Ascending aorta (tissue), 2 donors: Measurements from ENCODE around the gene ATP2A3. TPM values are rescaled to one million over a fixed set of nuclear protein-coding genes. Genes with fewer than 3 reads are reported as not detected.

Experiments
- DNase-seq, 2 donors: peaks; one replicate each; pipeline ENCODE4 v3.0.0-alpha.2; 2019; ENCODE audit warnings: low spot score in 2 of 2
- H3K27ac ChIP-seq, 2 donors: fragments of 200-600 bp; sonication (generic); one replicate each; pipeline ENCODE4 v1.5.1; 2016 to 2017; ENCODE audit warnings: mild to moderate bottlenecking in 1 of 2
- H3K27me3 ChIP-seq: fragments of 200-600 bp; sonication (generic); one replicate; pipeline ENCODE4 v1.5.1; 2017
- H3K36me3 ChIP-seq, 2 donors: fragments of 200-600 bp; sonication (generic); one replicate each; pipeline ENCODE4 v1.5.1; 2016
- H3K4me1 ChIP-seq, 2 donors: fragments of 200-600 bp; sonication (generic); one replicate each; pipeline ENCODE4 v1.5.1; 2016 to 2017; ENCODE audit warnings: mild to moderate bottlenecking in 1 of 2
- H3K4me3 ChIP-seq, 2 donors: fragments of 200-600 bp; sonication (generic); one replicate each; pipeline ENCODE4 v1.5.1; 2016 to 2017; ENCODE audit warnings: mild to moderate bottlenecking in 1 of 2
- H3K9me3 ChIP-seq, 2 donors: fragments of 200-600 bp; sonication (generic); one replicate each; pipeline ENCODE4 v1.5.1; 2016
- intact Hi-C: fragments of 100-400 bp; cut with DNase I; formaldehyde crosslinking; loops from one replicate; pipeline ENCODE4 v1.15.1; 2023
- total RNA-seq: library from RNA; depleted of rRNA; stranded (reverse); fragments of >200 nt; gene quantifications from one replicate; pipeline ENCODE4 v1.1.0, GENCODE V29; 2016
- TF ChIP-seq, protein P1 (sequence below), 3 experiments: fragments of 200-600 bp in 2 of 3; fragments of 450-650 bp in 1 of 3; sonication (generic) in 2 of 3; IDR thresholded peaks; one replicate each; pipeline ENCODE4 v1.5.1; 2016 to 2019; ENCODE audit warnings: antibody characterized with exemption in 3 of 3, mild to moderate bottlenecking in 1 of 3, moderate library complexity in 1 of 3

ATP2A3 gene
- total RNA-seq, 1 donor from 2014 or later = 27.2 TPM

DNA sequence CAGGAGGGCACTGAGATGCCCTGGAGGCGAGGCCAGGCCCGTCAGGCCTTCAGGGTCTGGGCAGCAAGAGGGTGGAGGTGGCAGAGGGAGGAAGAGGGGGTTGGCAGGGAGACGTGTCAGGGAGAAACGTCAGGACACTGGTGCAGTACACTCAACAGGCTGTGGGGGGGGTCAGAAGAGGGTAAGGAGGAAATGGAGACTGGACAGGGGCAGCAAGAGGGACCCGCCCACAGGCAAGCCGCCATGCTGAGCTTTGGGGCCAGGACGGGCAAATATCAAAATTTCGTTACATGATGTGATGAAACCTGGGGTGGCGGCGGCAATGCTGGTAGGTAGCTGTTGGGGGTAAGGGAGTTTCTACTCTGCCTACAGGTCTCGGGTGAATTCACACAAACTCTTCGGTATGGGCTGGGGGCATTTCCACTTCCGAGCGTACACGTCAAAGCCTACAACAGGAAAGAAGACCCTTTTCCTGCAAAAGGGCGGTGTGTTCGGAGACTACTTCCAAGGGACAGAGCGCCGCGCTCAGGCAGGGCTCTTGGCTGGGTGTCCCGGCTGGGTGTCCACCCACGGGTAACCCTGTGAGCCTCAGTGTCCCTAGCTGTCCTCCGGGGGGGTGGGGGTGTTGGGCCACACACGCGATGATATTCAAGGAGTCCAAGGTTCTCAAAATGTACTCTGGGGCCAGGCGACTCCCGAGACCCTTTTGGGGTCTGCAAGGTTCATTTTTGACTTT lies 43.3 kb upstream of the ATP2A3 start:
- TF ChIP-seq, protein P1, sequence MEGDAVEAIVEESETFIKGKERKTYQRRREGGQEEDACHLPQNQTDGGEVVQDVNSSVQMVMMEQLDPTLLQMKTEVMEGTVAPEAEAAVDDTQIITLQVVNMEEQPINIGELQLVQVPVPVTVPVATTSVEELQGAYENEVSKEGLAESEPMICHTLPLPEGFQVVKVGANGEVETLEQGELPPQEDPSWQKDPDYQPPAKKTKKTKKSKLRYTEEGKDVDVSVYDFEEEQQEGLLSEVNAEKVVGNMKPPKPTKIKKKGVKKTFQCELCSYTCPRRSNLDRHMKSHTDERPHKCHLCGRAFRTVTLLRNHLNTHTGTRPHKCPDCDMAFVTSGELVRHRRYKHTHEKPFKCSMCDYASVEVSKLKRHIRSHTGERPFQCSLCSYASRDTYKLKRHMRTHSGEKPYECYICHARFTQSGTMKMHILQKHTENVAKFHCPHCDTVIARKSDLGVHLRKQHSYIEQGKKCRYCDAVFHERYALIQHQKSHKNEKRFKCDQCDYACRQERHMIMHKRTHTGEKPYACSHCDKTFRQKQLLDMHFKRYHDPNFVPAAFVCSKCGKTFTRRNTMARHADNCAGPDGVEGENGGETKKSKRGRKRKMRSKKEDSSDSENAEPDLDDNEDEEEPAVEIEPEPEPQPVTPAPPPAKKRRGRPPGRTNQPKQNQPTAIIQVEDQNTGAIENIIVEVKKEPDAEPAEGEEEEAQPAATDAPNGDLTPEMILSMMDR (IDR thresholded peaks at IDR 0.05) = no peak
- H3K4me3 ChIP-seq = no peak overlapping the region
- no peaks in the 10 kb centered on the region for H3K27me3 ChIP-seq
- peaks cover 50 to 58% of the 10 kb centered on the region in 2 donors for H3K36me3 ChIP-seq
- H3K27ac ChIP-seq = peak overlapping the region in 1 of 2 donors; percentile 37
- intact Hi-C loops = no loop called here
- H3K9me3 ChIP-seq = no peaks in the 10 kb centered on the region
- peak in 1 of 2 donors; percentile 50 for DNase-seq
- peaks cover 4 to 11% of the 10 kb centered on the region in 2 donors for H3K4me1 ChIP-seq

DNA sequence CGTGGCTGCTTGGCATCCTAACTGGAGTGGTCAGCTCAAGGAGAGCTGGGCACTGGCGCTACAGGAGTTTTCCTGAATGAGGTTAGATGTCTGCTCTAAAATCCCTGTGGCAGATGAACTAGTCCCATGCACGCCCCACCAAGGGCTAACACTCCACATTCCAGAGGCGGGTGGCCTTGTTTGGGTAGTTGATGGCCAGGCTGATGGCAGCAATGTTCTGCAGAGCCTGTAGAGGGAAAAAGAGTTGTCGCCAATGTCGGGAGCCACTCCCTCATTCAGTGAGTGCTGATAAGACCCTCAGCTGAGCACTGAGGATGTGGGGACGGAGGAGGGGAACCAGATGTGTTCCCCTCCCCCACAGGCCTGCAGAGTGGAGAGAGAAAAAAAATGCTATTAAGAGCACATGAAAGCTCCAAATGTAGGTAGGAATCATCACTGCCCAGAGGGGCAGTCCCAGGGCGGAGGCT lies 42.5 kb upstream of the ATP2A3 start:
- DNase-seq = peak in 1 of 2 donors; percentile 56
- TF ChIP-seq, protein P1 (IDR thresholded peaks at IDR 0.05) = no peak
- intact Hi-C loops = no loop called here

DNA sequence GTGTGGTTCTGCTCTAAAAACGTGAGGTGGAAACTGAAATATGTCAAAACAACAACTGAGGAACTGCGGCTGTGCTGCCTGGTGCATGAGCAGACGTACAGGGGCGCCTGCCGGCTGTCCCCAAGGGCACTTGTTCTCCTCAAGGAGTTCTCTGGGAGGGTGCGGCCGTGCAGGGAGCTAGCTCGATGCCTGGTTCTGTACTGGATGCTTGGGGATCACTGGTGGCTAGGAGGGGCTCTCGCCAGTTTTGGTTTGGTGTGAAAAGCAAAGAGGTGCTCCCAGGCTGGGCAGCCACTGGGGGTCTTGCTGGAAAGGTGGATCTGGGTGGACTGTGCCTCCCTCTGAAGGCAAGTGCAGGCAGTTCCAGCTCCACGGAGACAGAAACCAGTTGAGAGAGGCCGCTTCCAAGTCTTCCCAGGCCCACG lies 41.9 kb upstream of the ATP2A3 start:
- Histone ChIP-seq H3K36me3 (peaks cover 38 to 48% of the 10 kb centered on the region in 2 donors), H3K27me3 (no peaks in the 10 kb centered on the region), H3K4me1 (peaks cover 4 to 11% of the 10 kb centered on the region in 2 donors), H3K4me3 (no peak overlapping the region), H3K9me3 (no peaks in the 10 kb centered on the region), H3K27ac (no peak overlapping the region)
- intact Hi-C loops = no loop called here
- TF ChIP-seq, protein P1 (IDR thresholded peaks at IDR 0.05) = no peak
- peak in 1 of 2 donors; percentile 56 for DNase-seq

More for the DNA sequence above, 42.5 kb upstream of the ATP2A3 start:
- peaks cover 42 to 50% of the 10 kb centered on the region in 2 donors for H3K36me3 ChIP-seq
- no peak overlapping the region for H3K4me3 ChIP-seq
- peaks cover 4 to 11% of the 10 kb centered on the region in 2 donors for H3K4me1 ChIP-seq
- no peaks in the 10 kb centered on the region for H3K27me3 ChIP-seq
- H3K9me3 ChIP-seq = no peaks in the 10 kb centered on the region
- H3K27ac ChIP-seq = no peak overlapping the region

DNA sequence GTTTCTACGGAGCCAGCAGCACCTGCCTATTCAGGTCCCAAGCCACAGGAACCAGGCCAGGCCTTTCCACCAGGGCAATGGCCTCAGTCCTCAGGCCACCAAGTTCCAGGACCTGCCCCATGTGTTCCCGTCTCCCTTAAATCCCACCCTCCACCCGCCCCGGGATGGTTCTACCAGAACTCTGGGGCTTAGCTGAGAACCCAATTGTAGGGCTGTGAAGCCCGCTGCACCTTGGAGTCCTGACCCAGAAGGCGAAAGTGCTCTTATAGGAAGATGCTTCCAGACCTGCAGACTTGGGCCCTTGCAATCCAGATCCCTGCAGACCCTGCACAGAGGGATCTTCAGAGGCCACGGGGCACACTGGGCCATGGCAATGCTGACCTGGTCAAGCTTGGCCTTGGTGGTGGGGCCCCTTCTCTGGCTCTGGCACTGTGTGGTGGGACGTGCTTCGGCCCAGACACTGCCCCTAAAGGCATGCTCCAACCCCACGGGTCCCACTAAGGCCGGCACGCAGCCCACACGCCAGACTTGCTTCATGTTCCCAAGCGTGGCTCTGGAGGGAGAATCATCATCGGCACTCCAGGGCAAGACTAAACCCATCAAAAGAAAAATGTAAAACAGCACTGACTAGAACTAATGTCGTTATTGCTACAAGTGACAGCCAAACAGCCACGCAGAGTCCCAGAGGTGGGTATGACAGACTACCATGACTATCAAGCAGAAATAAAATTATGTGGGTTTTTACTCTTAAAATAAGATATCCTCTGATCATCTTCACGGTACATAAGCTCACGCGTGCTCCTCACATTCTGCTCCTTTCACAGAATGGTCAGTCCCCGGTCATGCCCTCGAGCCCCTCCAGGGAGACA lies 41.3 kb upstream of the ATP2A3 start:
- H3K36me3 ChIP-seq = peaks cover 38 to 48% of the 10 kb centered on the region in 2 donors
- peak in 1 of 2 donors; percentile 61 for DNase-seq
- H3K9me3 ChIP-seq = no peaks in the 10 kb centered on the region
- H3K27ac ChIP-seq = no peak overlapping the region
- TF ChIP-seq, protein P1 (IDR thresholded peaks at IDR 0.05) = no peak
- H3K4me3 ChIP-seq = no peak overlapping the region
- intact Hi-C loops = loop anchor here (2.0 kb wide), 1 partner anchor 143 kb away; no protein-coding TSS in a partner anchor
- H3K27me3 ChIP-seq = no peaks in the 10 kb centered on the region
- peaks cover 4 to 11% of the 10 kb centered on the region in 2 donors for H3K4me1 ChIP-seq

DNA sequence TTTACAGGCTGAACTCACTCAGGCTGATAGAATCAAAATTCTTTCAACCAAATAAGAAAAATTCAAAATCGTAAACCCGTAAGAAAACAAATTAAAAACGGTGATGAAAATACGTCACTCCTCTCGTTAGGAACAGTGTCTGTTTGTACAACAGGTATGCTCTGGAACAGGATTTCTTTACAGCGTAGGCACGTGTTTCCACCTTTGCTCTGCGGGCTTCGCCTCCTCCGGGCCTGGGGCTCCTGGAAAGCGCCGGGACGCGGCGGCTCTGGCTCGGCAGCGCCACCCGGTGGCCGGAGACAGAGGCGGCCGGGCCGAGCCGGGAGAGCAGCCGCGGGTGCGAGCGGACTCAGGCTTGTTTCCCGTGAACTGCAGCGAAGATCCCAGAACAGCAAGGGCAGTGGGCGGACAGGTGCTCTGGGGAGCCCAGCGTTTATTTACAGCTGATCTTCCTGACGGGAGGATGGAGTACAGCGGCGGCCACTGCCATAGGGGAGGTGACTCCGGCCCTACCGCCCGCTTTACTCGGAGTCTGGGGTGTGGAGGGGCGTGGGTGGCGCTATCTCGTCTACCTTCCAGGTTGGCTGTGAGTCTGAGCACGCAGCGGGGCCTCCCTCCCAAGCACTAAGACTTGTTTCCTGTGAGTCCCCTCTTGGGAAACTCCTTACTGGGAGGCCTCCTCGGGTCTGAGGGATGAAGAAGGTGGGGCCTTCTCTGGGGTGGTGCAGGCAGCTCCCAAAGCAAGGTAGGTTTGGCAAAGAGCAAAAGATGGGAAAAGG lies 40.5 kb upstream of the ATP2A3 start:
- Histone ChIP-seq H3K4me3 (no peak overlapping the region), H3K4me1 (peaks cover 4 to 11% of the 10 kb centered on the region in 2 donors), H3K27ac (no peak overlapping the region), H3K27me3 (no peaks in the 10 kb centered on the region), H3K36me3 (peaks cover 36 to 44% of the 10 kb centered on the region in 2 donors), H3K9me3 (no peaks in the 10 kb centered on the region)
- intact Hi-C loops = loop anchor here (1.0 to 2.0 kb wide), 2 partner anchors 90 to 142 kb away; no protein-coding TSS in a partner anchor
- peak in 1 of 2 donors; percentile 65 for DNase-seq
- TF ChIP-seq, protein P1 (IDR thresholded peaks at IDR 0.05) = peak; percentile 94 to 96 (median 94)
